Astrocyte (in vitro differentiated cells and primary cell): ENCODE measurements around the gene ITGA8.

ENCODE experiments used
- CTCF ChIP-seq: IDR thresholded peaks from 2 replicates; pipeline ENCODE4 v1.5.1; 2011; ENCODE audit warnings: low read depth, mild to moderate bottlenecking, inconsistent platforms, low read length, moderate library complexity; ENCODE audit not compliant: insufficient read depth
- EZH2 ChIP-seq: IDR thresholded peaks from 2 replicates; pipeline ENCODE4 v1.6.1; 2012; ENCODE audit warnings: mild to moderate bottlenecking, low read length, inconsistent platforms; ENCODE audit not compliant: insufficient read depth

- no peak for TF ChIP-seq CTCF
- TF ChIP-seq EZH2, result no peak
These were observed 67.6 kb downstream of the ITGA8 start for GRCh38 chr10:15652117-15652516.
